GM21717 (cell line): Measurements from ENCODE around the gene NCAM1.
"Not testable (repeated sequence)": the region's sequence is repeated elsewhere in the genome, so short reads cannot be mapped to it uniquely, and the experiment has no call there.

ENCODE experiments used
- ATAC-seq: cut with Tn5 transposase; IDR thresholded peaks from one replicate; pipeline ENCODE4 v1.9.1; 2021; ENCODE audit warnings: mild to moderate bottlenecking, moderate library complexity; ENCODE audit not compliant: unreplicated experiment

The NCAM1 gene

DNA sequence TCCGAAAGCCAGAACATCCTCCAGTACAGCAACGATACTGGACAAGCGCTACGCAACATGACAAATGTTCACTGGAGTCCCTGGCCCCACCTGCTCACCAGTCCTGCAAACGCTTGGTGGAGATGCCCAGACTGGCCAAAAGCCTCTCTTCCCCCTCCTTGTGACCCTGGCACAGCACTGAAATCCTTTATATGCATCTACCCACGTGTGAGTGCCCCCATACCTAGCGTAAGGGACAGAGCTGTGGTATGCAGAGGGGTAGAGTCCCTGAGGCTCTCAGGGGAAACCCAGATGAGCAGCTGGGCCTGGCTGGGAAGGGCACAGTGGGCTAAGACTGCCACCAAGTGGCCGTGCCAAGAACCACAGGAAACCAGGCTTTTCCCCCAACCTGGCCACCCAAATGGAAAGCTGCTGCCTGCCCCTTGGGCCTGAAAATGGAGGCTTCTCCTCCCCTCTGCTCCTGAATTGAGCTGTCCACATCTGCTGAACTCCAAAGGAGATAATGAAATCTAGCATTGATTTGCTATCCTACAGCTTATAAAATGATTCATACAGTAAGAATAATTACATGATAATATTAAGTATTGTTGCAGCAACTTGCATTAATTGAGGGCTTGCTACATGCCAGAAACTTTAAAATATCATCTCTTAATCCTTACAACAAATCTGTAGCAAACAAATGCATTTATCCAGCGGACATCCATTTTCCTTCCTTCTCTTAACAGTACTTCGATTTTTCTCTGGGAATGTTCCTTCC is 328.4 kb downstream of the NCAM1 start:
- ATAC-seq, result peak; percentile 89

- no peak for ATAC-seq
Observed at GRCh38 chr11:113293936-113294335, 332.7 kb downstream of the NCAM1 start.

GRCh38 chr11:113295993-113296392 is 334.8 kb downstream of the NCAM1 start:
- ATAC-seq, result no peak

DNA sequence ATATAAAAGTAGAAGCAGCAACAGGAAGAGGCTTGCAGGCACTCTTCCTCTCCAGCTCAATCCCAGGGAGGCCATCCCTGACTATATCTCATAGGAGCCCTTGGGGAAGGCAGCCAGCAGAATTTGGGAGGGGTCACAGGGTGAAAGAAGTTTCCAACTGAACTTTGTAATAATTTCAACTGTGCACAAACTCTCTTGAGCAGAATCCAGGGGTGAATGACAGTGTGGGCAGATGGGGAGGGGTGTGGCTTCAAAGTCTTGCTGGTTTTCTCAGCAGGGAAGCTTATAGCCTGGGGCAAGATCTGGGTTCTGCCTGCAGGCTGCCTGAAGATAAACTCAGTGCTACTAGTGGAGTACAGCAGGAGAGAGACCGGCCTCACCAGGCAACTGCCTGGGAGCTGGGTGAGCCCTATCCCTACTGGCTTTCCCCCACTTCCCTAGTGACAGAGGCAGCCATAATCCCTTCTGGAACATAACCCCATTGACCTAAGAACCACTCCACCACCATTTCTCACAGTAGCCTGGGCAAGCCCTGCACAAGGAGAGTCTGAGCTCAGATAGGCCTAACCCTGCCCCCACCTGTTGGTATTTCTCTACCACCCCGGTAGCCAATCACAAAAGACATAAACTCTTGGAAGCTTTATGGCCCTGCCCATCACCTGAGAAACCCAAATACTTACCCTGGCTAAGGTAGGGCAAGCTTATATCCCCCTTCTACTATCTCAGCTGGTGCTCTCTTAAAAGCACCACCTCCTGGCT is 335.4 kb downstream of the NCAM1 start:
- no peak for ATAC-seq

GRCh38 chr11:113298496-113298895 is 337.3 kb downstream of the NCAM1 start:
- ATAC-seq, result not testable (repeated sequence)

- ATAC-seq, result no peak
Observed at GRCh38 chr11:113304916-113305315, 343.7 kb downstream of the NCAM1 start.

GRCh38 chr11:113305440-113306336 is 344.5 kb downstream of the NCAM1 start:
- ATAC-seq, result peak; percentile 85

- ATAC-seq, result no peak
Observed at GRCh38 chr11:113308601-113309000, 347.4 kb downstream of the NCAM1 start.

- no peak for ATAC-seq
Observed at GRCh38 chr11:113311536-113311935, 350.3 kb downstream of the NCAM1 start.

DNA sequence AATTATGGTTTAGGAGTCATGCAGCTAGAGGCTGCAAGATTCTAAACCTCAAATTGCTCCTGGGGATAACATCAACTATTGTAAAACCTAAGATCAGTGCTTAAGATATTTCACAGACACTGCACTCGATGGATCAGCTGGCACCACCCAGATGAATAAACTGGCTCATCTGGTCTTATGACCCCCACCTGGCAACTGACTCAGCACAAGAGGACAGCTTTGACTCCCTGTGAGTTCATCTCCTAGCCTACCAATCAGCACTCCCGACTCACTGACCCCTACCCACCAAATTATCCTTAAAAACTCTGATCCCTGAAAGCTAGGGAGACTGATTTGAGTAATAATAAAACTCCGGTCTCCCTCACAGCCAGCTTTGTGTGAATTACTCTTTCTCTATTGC is 352.4 kb downstream of the NCAM1 start:
- no peak for ATAC-seq

DNA sequence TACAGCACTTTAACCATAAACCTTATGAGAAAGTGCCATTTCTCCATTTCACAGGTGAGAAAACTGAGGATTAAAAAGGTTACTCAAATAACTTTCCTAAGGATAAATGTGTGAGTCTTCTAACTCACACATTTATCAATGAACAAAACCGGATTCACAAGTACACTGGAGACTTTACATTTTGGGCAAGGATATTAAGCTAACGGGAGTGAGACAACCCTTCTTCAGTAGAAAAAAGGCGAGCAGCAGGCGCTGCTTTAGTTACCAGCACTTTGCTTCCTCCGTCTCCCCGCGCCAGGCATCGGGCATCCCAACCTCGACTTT is 352.8 kb downstream of the NCAM1 start:
- ATAC-seq, result no peak

GRCh38 chr11:113314389-113315301 is 353.4 kb downstream of the NCAM1 start, which contains the start of gene TTC12:
TSS of gene TTC12 (plus strand) at chr11:113314583. CDS start at chr11:113316258, 1,675 bp downstream.
- ATAC-seq, result peak; percentile 99

DNA sequence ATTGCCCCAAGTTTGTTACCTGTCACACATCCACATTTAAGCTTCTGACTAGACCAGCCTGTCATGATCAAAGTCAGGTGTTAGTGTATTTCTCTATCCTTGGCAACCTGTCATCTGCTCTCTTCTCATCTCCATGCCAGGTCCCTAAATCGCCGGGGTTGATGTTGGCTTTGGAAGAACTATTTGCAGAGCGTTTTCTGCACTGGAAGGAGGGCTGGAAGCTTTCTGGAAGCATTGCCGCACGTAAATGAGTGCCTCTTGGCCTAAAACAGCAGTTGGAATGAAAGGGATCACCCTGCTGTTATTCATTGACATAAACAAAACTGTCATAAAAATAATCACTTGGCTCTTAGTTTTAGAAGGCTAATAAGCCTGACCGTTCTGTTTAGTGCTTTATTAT is 354.6 kb downstream of the NCAM1 start:
- no peak for ATAC-seq

GRCh38 chr11:113316256-113316655 is 355.0 kb downstream of the NCAM1 start:
- no peak for ATAC-seq

GRCh38 chr11:113317339-113317738 is 356.1 kb downstream of the NCAM1 start:
- no peak for ATAC-seq

DNA sequence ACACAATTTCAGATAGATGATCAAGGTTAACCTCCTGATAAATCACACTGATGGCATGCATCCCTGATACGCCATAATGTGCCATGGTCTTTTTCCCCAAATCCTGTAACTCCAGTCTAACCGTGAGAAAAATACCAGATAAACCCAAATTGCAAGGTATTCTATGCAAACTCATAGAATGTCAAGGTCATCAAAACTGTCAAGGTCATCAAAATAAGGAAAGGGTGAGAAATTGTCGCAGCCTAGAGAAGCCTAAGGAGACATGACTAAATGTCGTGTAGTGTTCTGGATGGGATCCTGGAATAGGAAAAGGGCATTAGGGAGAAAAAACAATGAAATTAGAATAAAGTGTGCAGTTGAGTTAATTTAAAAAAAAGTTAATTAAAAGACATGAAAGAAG is 357.9 kb downstream of the NCAM1 start:
- no peak for ATAC-seq

DNA sequence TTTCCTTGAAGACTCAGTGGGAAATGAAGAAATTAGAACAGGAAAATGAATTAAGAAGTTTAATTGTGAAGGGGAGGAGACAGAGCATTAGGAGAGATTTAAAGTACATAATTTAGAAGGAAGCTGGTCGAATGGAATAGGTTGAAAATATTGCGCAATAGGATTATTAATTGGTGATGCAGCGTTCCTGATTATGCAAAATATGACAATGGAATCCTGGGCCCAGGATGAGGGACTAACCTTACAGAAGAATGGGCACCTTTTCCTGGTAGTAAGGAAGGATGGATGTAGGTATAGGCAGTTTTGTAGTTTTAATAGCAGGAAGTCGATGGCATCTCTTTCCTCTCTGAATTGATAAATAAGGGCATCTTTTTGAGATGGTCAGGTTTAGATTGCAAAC is 360.9 kb downstream of the NCAM1 start:
- no peak for ATAC-seq

- ATAC-seq, result no peak
Observed at GRCh38 chr11:113324250-113324649, 363.0 kb downstream of the NCAM1 start.
